K562 (cell line): Measurements from ENCODE around the gene HOPX. TPM values are rescaled to one million over a fixed set of nuclear protein-coding genes. Genes with fewer than 3 reads are reported as not detected.

Experiments used
- ATAC-seq: fragments of 200-7000 bp; cut with Tn5 transposase; 3 replicates; pipeline ENCODE4 v1.9.1; 2020; ENCODE audit warnings: moderate library complexity
- BruUV-seq: library from RNA; stranded (reverse); fragments of 400-500 nt; replicated peaks from 2 replicates; lab custom pipeline; 2021; lab: Mats Ljungman, UMichigan
- CTCF ChIA-PET: fragments of 300-600 bp; formaldehyde crosslinking; extraction: SDS; loops from one replicate; lab custom pipeline; 2021; ENCODE audit warnings: low intra/inter-chr PET ratio; lab: Yijun Ruan, JAX
- POLR2A ChIA-PET: fragments of 300-600, 350-650 bp; sonication (Branson Sonifier 250); formaldehyde crosslinking; extraction: SDS; loops from one replicate; lab custom pipeline; 2021; ENCODE audit warnings: antibody characterized with exemption, inconsistent platforms; lab: Yijun Ruan, JAX
- DNase-seq, 4 experiments: peaks; one replicate each; pipeline versions ENCODE4 v3.0.0 to v3.0.0-alpha.2; 2011 to 2018; ENCODE audit warnings: low spot score in 3 of 4, mixed read lengths in 3 of 4; ENCODE audit errors: extremely low read depth in 1 of 4
- FAIRE-seq: peaks from 2 replicates; lab custom pipeline; 2011; peaks lifted over from hg19 to GRCh38; lab: Jason Lieb, UNC
- H2AFZ ChIP-seq: 2 replicates; pipeline ENCODE4 v1.6.0; 2011; ENCODE audit warnings: low read depth, low read length, control low read depth, inconsistent platforms
- H3K27ac ChIP-seq: fragments of 200-600 bp; 3 replicates; pipeline ENCODE4 v1.8.0; 2011; ENCODE audit warnings: low read depth, mild to moderate bottlenecking, control low read depth, inconsistent platforms, low read length, moderate library complexity, mixed read lengths; ENCODE audit errors: extremely low read depth
- H3K27me3 ChIP-seq, 2 experiments: fragments of 300-600 bp in 1 of 2; 2 replicates in 1 of 2; 3 replicates in 1 of 2; pipeline versions ENCODE4 v1.6.0 to v1.8.0; 2011; ENCODE audit warnings: inconsistent platforms in 2 of 2, low read length in 2 of 2, mild to moderate bottlenecking in 1 of 2, mixed read lengths in 1 of 2, moderate library complexity in 1 of 2; ENCODE audit not compliant: control insufficient read depth in 2 of 2, insufficient read depth in 2 of 2
- H3K36me3 ChIP-seq: fragments of 300-600 bp; 3 replicates; pipeline ENCODE4 v1.8.0; 2011; ENCODE audit warnings: mild to moderate bottlenecking, low read length, inconsistent platforms; ENCODE audit not compliant: control insufficient read depth, insufficient read depth
- H3K4me1 ChIP-seq, 2 experiments: fragments of 200-600 bp in 1 of 2; replicated peaks in 1 of 2; 2 replicates in 1 of 2; 3 replicates in 1 of 2; pipeline versions ENCODE4 v1.5.1 to v1.8.0; 2011; ENCODE audit warnings: inconsistent platforms in 2 of 2, low read length in 2 of 2, mild to moderate bottlenecking in 1 of 2, mixed read lengths in 1 of 2, moderate library complexity in 1 of 2; ENCODE audit not compliant: control insufficient read depth in 2 of 2, insufficient read depth in 2 of 2
- H3K4me2 ChIP-seq: 2 replicates; pipeline ENCODE4 v1.6.1; 2011; ENCODE audit warnings: low read length, control low read depth, inconsistent platforms, mixed read lengths; ENCODE audit not compliant: insufficient read depth
- H3K4me3 ChIP-seq: fragments of 200-600 bp; sonication (generic), shearing (Covaris generic); 2 replicates; pipeline ENCODE4 v1.5.1; 2016; ENCODE audit warnings: control low read depth, inconsistent platforms
- H3K79me2 ChIP-seq: fragments of 200-600 bp; 3 replicates; pipeline ENCODE4 v1.8.0; 2011; ENCODE audit warnings: low read length, inconsistent platforms; ENCODE audit not compliant: control insufficient read depth, insufficient read depth
- H3K9ac ChIP-seq, 2 experiments: 2 replicates each; pipeline versions ENCODE4 v1.6.0 to v1.6.1; 2011; ENCODE audit warnings: low read depth in 2 of 2, low read length in 2 of 2, control low read depth in 1 of 2, inconsistent platforms in 1 of 2, mild to moderate bottlenecking in 1 of 2, mixed read lengths in 1 of 2; ENCODE audit not compliant: insufficient read depth in 1 of 2
- H3K9me1 ChIP-seq: one replicate; pipeline ENCODE4 v1.6.0; 2011; ENCODE audit warnings: inconsistent platforms, mild to moderate bottlenecking, low read length, moderate library complexity; ENCODE audit not compliant: control insufficient read depth, insufficient read depth
- H3K9me3 ChIP-seq: replicated peaks from 2 replicates; pipeline ENCODE4 v1.5.1; 2011; ENCODE audit warnings: low read depth, low read length, inconsistent platforms; ENCODE audit not compliant: control insufficient read depth, insufficient read depth
- H4K20me1 ChIP-seq: replicated peaks from 2 replicates; pipeline ENCODE4 v1.6.1; 2011; ENCODE audit warnings: low read length, inconsistent platforms, mixed read lengths; ENCODE audit not compliant: control insufficient read depth, insufficient read depth
- DLX4 ChIP-seq: fragments of 250-450 bp; sonication (Bioruptor Pico); IDR thresholded peaks from 2 replicates; pipeline ENCODE4 v1.6.1; 2021; ENCODE audit warnings: mild to moderate bottlenecking
- FOXJ2 ChIP-seq: fragments of 200-800 bp; sonication (Bioruptor generic); IDR thresholded peaks from 2 replicates; pipeline ENCODE4 v1.6.1; 2016; ENCODE audit warnings: missing genetic modification characterization, missing compliant biosample characterization
- IRF1 ChIP-seq: sonication (generic); formaldehyde crosslinking; IDR thresholded peaks from 2 replicates; pipeline ENCODE4 v1.8.0; 2022; ENCODE audit warnings: missing genetic modification reagents, mild to moderate bottlenecking, borderline replicate concordance
- NRF1 ChIP-seq, 2 experiments: fragments of 450-650 bp; IDR thresholded peaks in 1 of 2; conservative IDR thresholded peaks in 1 of 2; 2 replicates each; pipeline ENCODE4 v1.6.1; 2014; ENCODE audit warnings: mild to moderate bottlenecking in 2 of 2
- SMARCB1 ChIP-seq: IDR thresholded peaks from 2 replicates; pipeline ENCODE4 v1.6.1; 2011; ENCODE audit warnings: improper control_type of control experiment, low read depth; ENCODE audit not compliant: insufficient read length
- TAF15 ChIP-seq: fragments of 200-400 bp; formaldehyde crosslinking; IDR thresholded peaks from 2 replicates; pipeline ENCODE4 v1.6.1; 2017; ENCODE audit warnings: mild to moderate bottlenecking, low read depth, low read length, moderate library complexity
- ZMIZ1 ChIP-seq, 2 experiments: fragments of 150-350 bp in 1 of 2; IDR thresholded peaks; 2 replicates each; pipeline ENCODE4 v1.6.1; 2012 to 2016; ENCODE audit warnings: low read depth in 2 of 2, low read length in 2 of 2, mild to moderate bottlenecking in 1 of 2, moderate library complexity in 1 of 2
- ZNF280A ChIP-seq: fragments of 450-650 bp; IDR thresholded peaks from 2 replicates; pipeline ENCODE4 v1.6.1; 2018; ENCODE audit warnings: mild to moderate bottlenecking, low read depth; ENCODE audit not compliant: partially characterized antibody
- ZNF75A ChIP-seq: fragments of 450-650 bp; formaldehyde crosslinking; IDR thresholded peaks from 2 replicates; pipeline ENCODE4 v1.4.0; 2020; ENCODE audit warnings: mild to moderate bottlenecking
- ZNF77 ChIP-seq: fragments of 250-450 bp; sonication (Bioruptor Pico); IDR thresholded peaks from 2 replicates; pipeline ENCODE4 v1.5.0; 2020
- WGBS: fragments of 100-300 bp; shearing (Covaris generic); methylation state at CpG from one replicate; pipeline ENCODE4 v1.1.6; 2016; ENCODE audit warnings: low coverage, mixed read lengths; ENCODE audit not compliant: insufficient coverage; ENCODE audit errors: missing lambda C conversion rate; 5-methylcytosine and 5-hydroxymethylcytosine counted together
- in situ Hi-C: fragments of 300-500 bp; cut with MboI; formaldehyde crosslinking; loops from 4 replicates; pipeline ENCODE4 v1.15.0; 2018; ENCODE audit warnings: inconsistent platforms, mixed read lengths
- intact Hi-C: fragments of 100-400 bp; cut with micrococcal nuclease; formaldehyde crosslinking; loops from 2 replicates; pipeline ENCODE4 v1.14.2; 2022
- polyA plus RNA-seq, 8 experiments: library from polyadenylated mRNA; depleted of rRNA in 4 of 8; stranded (reverse) in 5 of 8; unstranded in 3 of 8; fragments of >200 nt; fragmentation: Nextera tagmentation in 2 of 8; fragmentation: Illumina TruSeq in 1 of 8; extraction: Ambion mirVana in 2 of 8; extraction: Trizol in 1 of 8; gene quantifications; 2 replicates each; pipeline versions ENCODE4 v1.2.1 to v1.2.3, GENCODE V29; 2011 to 2014; ENCODE audit warnings: inconsistent platforms in 1 of 8, missing spikeins in 1 of 8
- total RNA-seq, 7 experiments: library from RNA; depleted of rRNA in 6 of 7; stranded (reverse); fragments of >200 nt in 6 of 7; fragmentation: Illumina TruSeq in 2 of 7; extraction: Trizol in 2 of 7; gene quantifications; 2 replicates each; pipeline versions ENCODE4 v1.2.1 to v1.2.3, GENCODE V29; 2011 to 2021; ENCODE audit warnings: low replicate concordance in 1 of 7

HOPX gene
- total and polyA plus RNA-seq, 9 of the 15 experiments (the other 6 are each of a cell fraction or from before 2014, with no cell fraction given): 0.24 TPM; not detected in 8

- no peak for FAIRE-seq
- no peak for ATAC-seq
- in situ Hi-C loops: no loop called here
- POLR2A ChIA-PET: no interaction called here
- WGBS: 0% methylated on average over 2 of the region's 2 CpGs
- no peak overlapping the region for H2AFZ ChIP-seq
- peaks cover 4 to 12% of the 10 kb centered on the region in 2 experiments; a peak in 4 of 5 replicates for H3K27me3 ChIP-seq
- H3K9ac ChIP-seq: no peak overlapping the region
- H3K9me3 ChIP-seq: no peaks in the 10 kb centered on the region
- DNase-seq: no peak
- H3K9me1 ChIP-seq: no peaks in the 10 kb centered on the region
- no peak overlapping the region for H3K4me3 ChIP-seq
- no peaks in the 10 kb centered on the region for H3K79me2 ChIP-seq
- no TSS peak for BruUV-seq
- H3K27ac ChIP-seq: no peak overlapping the region
- H3K36me3 ChIP-seq: no peaks in the 10 kb centered on the region
- intact Hi-C loops: no loop called here
- H3K4me1 ChIP-seq: no peaks in the 10 kb centered on the region
- CTCF ChIA-PET: no interaction called here
- no peak overlapping the region for H3K4me2 ChIP-seq
- H4K20me1 ChIP-seq: no peaks in the 10 kb centered on the region
- TF ChIP-seq IRF1: no peak
- no peak for TF ChIP-seq DLX4 (CRISPR knock-in tag)
- no peak for TF ChIP-seq ZNF75A (CRISPR knock-in tag)
- no peak for TF ChIP-seq ZNF280A
- no peak for TF ChIP-seq TAF15
- no peak for TF ChIP-seq NRF1 (conservative IDR thresholded peaks at IDR 0.05 in 1 of 2, IDR thresholded peaks at IDR 0.05 in 1 of 2)
- no peak for TF ChIP-seq FOXJ2 (tag)
- TF ChIP-seq ZMIZ1 (IDR thresholded peaks at IDR 0.05; ENCODE audit: low read depth in 2 of 2, low read length in 2 of 2): no peak
- no peak for TF ChIP-seq ZNF77 (CRISPR knock-in tag)
- TF ChIP-seq SMARCB1: no peak
These were observed 18.5 kb upstream of the HOPX start for GRCh38 chr4:56699537-56700105.
